SK-N-SH (cell line): ENCODE measurements around the gene CHST11. TPM values are rescaled to one million over a fixed set of nuclear protein-coding genes. Genes with fewer than 3 reads are reported as not detected.

Experiments
- CTCF ChIA-PET: fragments of 300-600, 350-600 bp; formaldehyde crosslinking; extraction: SDS; loops from one replicate; lab custom pipeline; 2021; lab: Yijun Ruan, JAX
- POLR2A ChIA-PET: fragments of 350-600 bp; sonication (Branson Sonifier 250); formaldehyde crosslinking; extraction: SDS; loops from one replicate; lab custom pipeline; 2020; ENCODE audit warnings: antibody characterized with exemption, inconsistent platforms; lab: Yijun Ruan, JAX
- DNase-seq: peaks from one replicate; pipeline ENCODE4 v3.0.0; 2012
- H2AFZ ChIP-seq: fragments of 200-600 bp; sonication (generic); 2 replicates; pipeline ENCODE4 v1.8.1; 2016; ENCODE audit warnings: antibody characterized with exemption, mild to moderate bottlenecking, low read depth
- H3F3A ChIP-seq: fragments of 200-600 bp; sonication (generic); replicated peaks from 2 replicates; pipeline ENCODE3; 2016; ENCODE audit warnings: antibody characterized with exemption, mild to moderate bottlenecking; ENCODE audit not compliant: insufficient read depth
- H3K27ac ChIP-seq, 2 experiments: fragments of 200-500 bp in 1 of 2; fragments of 200-600 bp in 1 of 2; sonication (Bioruptor generic) in 1 of 2; sonication (generic), shearing (Covaris generic) in 1 of 2; 2 replicates each; pipeline versions ENCODE4 v1.5.1 to v1.6.1; 2014 to 2016; ENCODE audit warnings: low read depth in 2 of 2, inconsistent platforms in 1 of 2, low read length in 1 of 2, mild to moderate bottlenecking in 1 of 2, mixed read lengths in 1 of 2
- H3K27me3 ChIP-seq: fragments of 200-600 bp; sonication (generic), shearing (Covaris generic); 2 replicates; pipeline ENCODE4 v1.6.1; 2016; ENCODE audit warnings: mixed run types; ENCODE audit not compliant: insufficient read depth
- H3K36me3 ChIP-seq, 2 experiments: fragments of 200-500 bp in 1 of 2; fragments of 200-600 bp in 1 of 2; sonication (Bioruptor generic) in 1 of 2; sonication (generic) in 1 of 2; replicated peaks in 1 of 2; 2 replicates each; pipeline versions ENCODE3 to v1.5.1; 2014 to 2016; ENCODE audit warnings: low read length in 1 of 2, mild to moderate bottlenecking in 1 of 2; ENCODE audit not compliant: insufficient read depth in 2 of 2, control insufficient read depth in 1 of 2
- H3K4me1 ChIP-seq, 2 experiments: fragments of 200-500 bp in 1 of 2; fragments of 200-600 bp in 1 of 2; sonication (Bioruptor generic) in 1 of 2; sonication (generic), shearing (Covaris generic) in 1 of 2; 2 replicates each; pipeline versions ENCODE4 v1.5.1 to v1.6.1; 2014 to 2016; ENCODE audit warnings: low read depth in 1 of 2, low read length in 1 of 2, mixed run types in 1 of 2; ENCODE audit not compliant: insufficient read depth in 2 of 2, control insufficient read depth in 1 of 2
- H3K4me2 ChIP-seq: fragments of 200-600 bp; sonication (generic), shearing (Covaris generic); 2 replicates; pipeline ENCODE4 v1.6.1; 2017; ENCODE audit warnings: mixed run types
- H3K4me3 ChIP-seq, 2 experiments: fragments of 200-500 bp in 1 of 2; fragments of 200-600 bp in 1 of 2; sonication (Bioruptor generic) in 1 of 2; sonication (generic), shearing (Covaris generic) in 1 of 2; 2 replicates each; pipeline versions ENCODE4 v1.5.1 to v1.8.1; 2014 to 2016; ENCODE audit warnings: low read depth in 2 of 2, inconsistent platforms in 1 of 2, low read length in 1 of 2, mild to moderate bottlenecking in 1 of 2, mixed read lengths in 1 of 2, moderate library complexity in 1 of 2
- H3K79me2 ChIP-seq: fragments of 200-600 bp; sonication (generic); 2 replicates; pipeline ENCODE4 v1.8.1; 2017; ENCODE audit warnings: mild to moderate bottlenecking; ENCODE audit not compliant: insufficient read depth
- H3K9ac ChIP-seq: fragments of 200-600 bp; sonication (generic); 2 replicates; pipeline ENCODE4 v1.6.1; 2017; ENCODE audit warnings: mixed run types
- H3K9me2 ChIP-seq: fragments of 200-600 bp; sonication (generic); 2 replicates; pipeline ENCODE4 v1.6.1; 2017; ENCODE audit warnings: mixed run types
- H3K9me3 ChIP-seq: fragments of 200-600 bp; sonication (generic); 2 replicates; pipeline ENCODE4 v1.6.1; 2017; ENCODE audit warnings: mixed run types, mild to moderate bottlenecking, moderate library complexity
- H4K20me1 ChIP-seq: fragments of 200-600 bp; sonication (generic); 2 replicates; pipeline ENCODE4 v1.6.1; 2017; ENCODE audit warnings: mild to moderate bottlenecking, mixed run types; ENCODE audit not compliant: insufficient read depth
- CTCF ChIP-seq: fragments of 200-600 bp; sonication (generic); IDR thresholded peaks from 2 replicates; pipeline ENCODE4 v1.6.1; 2017; ENCODE audit warnings: antibody characterized with exemption, mild to moderate bottlenecking, moderate library complexity
- ELF1 ChIP-seq: IDR thresholded peaks from 2 replicates; pipeline ENCODE4 v1.4.0; 2012
- EP300 ChIP-seq, 2 experiments: IDR thresholded peaks; 2 replicates each; pipeline versions ENCODE4 v1.4.0 to v1.6.1; 2012; ENCODE audit warnings: borderline replicate concordance in 1 of 2, low read depth in 1 of 2, low read length in 1 of 2
- FOSL2 ChIP-seq: IDR thresholded peaks from 2 replicates; pipeline ENCODE4 v1.4.0; 2012; ENCODE audit warnings: low read depth, mild to moderate bottlenecking, moderate library complexity, borderline replicate concordance
- GABPA ChIP-seq: IDR thresholded peaks from 2 replicates; pipeline ENCODE4 v1.4.0; 2012; ENCODE audit warnings: low read depth, mild to moderate bottlenecking
- JUND ChIP-seq: IDR thresholded peaks from 2 replicates; pipeline ENCODE4 v1.4.0; 2012
- MAX ChIP-seq: IDR thresholded peaks from 2 replicates; pipeline ENCODE4 v1.4.0; 2012; ENCODE audit warnings: low read depth
- MEF2A ChIP-seq: IDR thresholded peaks from 2 replicates; pipeline ENCODE4 v1.4.0; 2012; ENCODE audit warnings: low read depth, borderline replicate concordance
- NFIC ChIP-seq: IDR thresholded peaks from 2 replicates; pipeline ENCODE4 v1.4.0; 2012; ENCODE audit warnings: borderline replicate concordance
- NRF1 ChIP-seq: IDR thresholded peaks from 2 replicates; pipeline ENCODE4 v1.6.1; 2012; ENCODE audit warnings: low read depth, mild to moderate bottlenecking, low read length
- POLR2AphosphoS5 ChIP-seq: IDR thresholded peaks from 2 replicates; pipeline ENCODE4 v1.6.1; 2012; ENCODE audit warnings: low read depth, low read length
- RAD21 ChIP-seq: IDR thresholded peaks from 2 replicates; pipeline ENCODE4 v1.6.1; 2012; ENCODE audit warnings: mild to moderate bottlenecking, low read length
- RCOR1 ChIP-seq: fragments of 150-350 bp; IDR thresholded peaks from 2 replicates; pipeline ENCODE4 v1.6.1; 2017; ENCODE audit warnings: antibody characterized with exemption, low read length
- TAF1 ChIP-seq: IDR thresholded peaks from 2 replicates; pipeline ENCODE4 v1.6.1; 2012; ENCODE audit warnings: low read depth, mild to moderate bottlenecking, low read length, moderate library complexity, borderline replicate concordance
- TCF12 ChIP-seq: IDR thresholded peaks from 2 replicates; pipeline ENCODE4 v1.4.0; 2012
- USF1 ChIP-seq: IDR thresholded peaks from 2 replicates; pipeline ENCODE4 v1.4.0; 2012; ENCODE audit warnings: low read depth, borderline replicate concordance
- WGBS: methylation state at CpG from one replicate; pipeline ENCODE4 v1.1.6; 2017; ENCODE audit warnings: low lambda C conversion rate; 5-methylcytosine and 5-hydroxymethylcytosine counted together
- polyA plus RNA-seq, 3 experiments: library from polyadenylated mRNA; depleted of rRNA; stranded (reverse); fragments of >200 nt; gene quantifications; 2 replicates each; pipeline ENCODE4 v1.2.3, GENCODE V29; 2012
- TF ChIP-seq, protein P1 (sequence below): fragments of 150-350 bp; IDR thresholded peaks from 2 replicates; pipeline ENCODE4 v1.6.1; 2017; ENCODE audit warnings: antibody characterized with exemption, low read length, low read depth, borderline replicate concordance

The CHST11 gene
- polyA plus RNA-seq, 1 of the 3 experiments (the other 2 are of a cell fraction) = 18.6 TPM

GRCh38 chr12:104416136-104416535 lies 40.6 kb upstream of the CHST11 start:
- no peak overlapping the region for H3K27ac ChIP-seq
- H3K9ac ChIP-seq = no peak overlapping the region
- TF ChIP-seq POLR2AphosphoS5 (no peak), NFIC (no peak)
- no peak overlapping the region for H2AFZ ChIP-seq
- no peaks in the 10 kb centered on the region for H3K27me3 ChIP-seq
- CTCF ChIA-PET = no interaction called here
- POLR2A ChIA-PET = no interaction called here
- H3K36me3 ChIP-seq = no peaks in the 10 kb centered on the region
- no peaks in the 10 kb centered on the region for H3K9me3 ChIP-seq
- DNase-seq = no peak
- H3F3A ChIP-seq = no peaks in the 10 kb centered on the region
- no peaks in the 10 kb centered on the region for H3K4me1 ChIP-seq
- no peak overlapping the region for H3K4me3 ChIP-seq
- WGBS = 82% methylated on average over 6 of the region's 6 CpGs
- no peaks in the 10 kb centered on the region for H3K79me2 ChIP-seq
- no peak overlapping the region for H3K4me2 ChIP-seq
- H4K20me1 ChIP-seq = no peaks in the 10 kb centered on the region
- no peaks in the 10 kb centered on the region for H3K9me2 ChIP-seq

DNA sequence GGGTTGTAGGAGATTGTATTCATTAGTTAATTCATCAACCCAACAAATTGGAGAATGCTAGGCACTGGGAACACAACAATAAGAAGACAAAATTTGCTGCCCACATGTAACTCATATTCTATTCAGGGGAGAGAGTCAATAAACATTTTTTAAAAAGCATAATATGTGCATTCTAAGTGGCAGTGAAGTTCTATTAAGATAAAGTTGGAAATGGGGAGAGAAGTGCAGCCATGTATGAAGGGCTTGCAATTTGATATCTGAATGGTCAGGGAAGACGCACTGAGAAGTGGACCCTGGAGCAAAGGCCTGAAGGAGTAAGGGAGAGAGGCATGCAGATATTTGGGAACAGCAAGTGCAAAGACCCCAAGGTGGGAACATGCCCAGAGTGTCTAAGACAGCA lies 40.2 kb upstream of the CHST11 start:
- Histone ChIP-seq H3K79me2 (no peaks in the 10 kb centered on the region), H3K4me3 (no peak overlapping the region)

DNA sequence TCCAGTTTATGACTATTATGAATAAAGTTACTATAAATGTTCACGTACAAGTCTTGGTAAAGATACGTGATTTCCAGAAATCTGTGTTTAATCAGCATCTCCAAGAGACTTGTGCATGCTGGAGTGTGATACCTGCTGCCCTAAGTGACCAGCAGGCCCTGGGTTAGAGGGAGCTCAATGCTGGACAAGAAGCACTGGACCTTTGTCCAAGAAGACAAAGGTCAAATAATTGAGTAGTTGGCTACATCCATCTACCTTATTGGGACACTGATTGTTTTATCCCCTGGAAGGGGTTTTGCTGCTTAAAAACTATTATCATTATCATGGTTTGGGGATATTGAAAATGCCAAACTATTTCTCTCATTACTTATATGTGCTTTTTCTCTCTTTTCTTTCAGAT lies 37.0 kb upstream of the CHST11 start:
- 86% methylated on average over 2 of the region's 2 CpGs for WGBS
- no peak overlapping the region for H3K27ac ChIP-seq
- TF ChIP-seq RAD21 (no peak), MEF2A (no peak), JUND (no peak), TAF1 (no peak), RCOR1 (no peak), GABPA (no peak), USF1 (no peak), ELF1 (no peak), CTCF (no peak), EP300 (IDR thresholded peaks at IDR 0.05; ENCODE audit: borderline replicate concordance in 1 of 2, low read depth in 1 of 2, low read length in 1 of 2) (no peak), NRF1 (no peak), FOSL2 (no peak)
- TF ChIP-seq, protein P1, sequence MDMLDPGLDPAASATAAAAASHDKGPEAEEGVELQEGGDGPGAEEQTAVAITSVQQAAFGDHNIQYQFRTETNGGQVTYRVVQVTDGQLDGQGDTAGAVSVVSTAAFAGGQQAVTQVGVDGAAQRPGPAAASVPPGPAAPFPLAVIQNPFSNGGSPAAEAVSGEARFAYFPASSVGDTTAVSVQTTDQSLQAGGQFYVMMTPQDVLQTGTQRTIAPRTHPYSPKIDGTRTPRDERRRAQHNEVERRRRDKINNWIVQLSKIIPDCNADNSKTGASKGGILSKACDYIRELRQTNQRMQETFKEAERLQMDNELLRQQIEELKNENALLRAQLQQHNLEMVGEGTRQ = no peak

More for the DNA sequence above, 40.2 kb upstream of the CHST11 start:
- H3K9me2 ChIP-seq = no peaks in the 10 kb centered on the region
- no peak overlapping the region for H3K27ac ChIP-seq
- H2AFZ ChIP-seq = no peak overlapping the region
- H3K36me3 ChIP-seq = no peaks in the 10 kb centered on the region
- WGBS = 46% methylated on average over 1 of the region's 1 CpG
- H3F3A ChIP-seq = no peaks in the 10 kb centered on the region
- H3K27me3 ChIP-seq = no peaks in the 10 kb centered on the region
- no peaks in the 10 kb centered on the region for H3K4me1 ChIP-seq
- H4K20me1 ChIP-seq = no peaks in the 10 kb centered on the region
- POLR2A ChIA-PET = no interaction called here
- DNase-seq = no peak
- no peak overlapping the region for H3K9ac ChIP-seq
- CTCF ChIA-PET = no interaction called here
- no peak overlapping the region for H3K4me2 ChIP-seq
- H3K9me3 ChIP-seq = no peaks in the 10 kb centered on the region
- TF ChIP-seq MAX (no peak), MEF2A (no peak), TAF1 (no peak), RAD21 (no peak), GABPA (no peak), NRF1 (no peak), FOSL2 (no peak), TCF12 (no peak)
- TF ChIP-seq, protein P1 = no peak

More for the DNA sequence above, 37.0 kb upstream of the CHST11 start:
- no peaks in the 10 kb centered on the region for H3K36me3 ChIP-seq
- no peak overlapping the region for H3K4me2 ChIP-seq
- no peaks in the 10 kb centered on the region for H3K9me3 ChIP-seq
- CTCF ChIA-PET = no interaction called here
- no peak for DNase-seq
- no peaks in the 10 kb centered on the region for H3K27me3 ChIP-seq
- no peaks in the 10 kb centered on the region for H3K9me2 ChIP-seq
- no peaks in the 10 kb centered on the region for H4K20me1 ChIP-seq
- H2AFZ ChIP-seq = no peak overlapping the region
- H3K79me2 ChIP-seq = no peaks in the 10 kb centered on the region
- H3K4me3 ChIP-seq = no peak overlapping the region
- no peak overlapping the region for H3K9ac ChIP-seq
- no peaks in the 10 kb centered on the region for H3F3A ChIP-seq
- POLR2A ChIA-PET = no interaction called here
- no peaks in the 10 kb centered on the region for H3K4me1 ChIP-seq
